AG04450 (cell line): Measurements from ENCODE around the gene CCDC85B. TPM values are rescaled to one million over a fixed set of nuclear protein-coding genes. Genes with fewer than 3 reads are reported as not detected.

Experiments used
- CTCF ChIA-PET: fragments of 300-600, 350-600 bp; formaldehyde crosslinking; extraction: SDS; loops from one replicate; lab custom pipeline; 2022; ENCODE audit warnings: antibody characterized with exemption, inconsistent platforms; lab: Charles Lee
- POLR2A ChIA-PET: fragments of 350-600 bp; formaldehyde crosslinking; extraction: SDS; loops from one replicate; lab custom pipeline; 2021; ENCODE audit warnings: antibody characterized with exemption, inconsistent platforms; lab: Yijun Ruan, JAX
- DNase-seq: peaks from one replicate; pipeline ENCODE4 v3.0.0-alpha.2; 2011; ENCODE audit warnings: low read depth, low spot score
- H3K27ac ChIP-seq: one replicate; pipeline ENCODE4 v1.5.1; 2012; ENCODE audit warnings: low read depth, low read length, control low read depth
- H3K27me3 ChIP-seq: one replicate; pipeline ENCODE4 v1.6.0; 2012; ENCODE audit warnings: low read length; ENCODE audit not compliant: control insufficient read depth, insufficient read depth
- H3K4me3 ChIP-seq: 2 replicates; pipeline ENCODE4 v1.5.1; 2011; ENCODE audit warnings: mild to moderate bottlenecking, low read depth, low read length, control low read depth
- H3K9me3 ChIP-seq: 2 replicates; pipeline ENCODE4 v1.5.1; 2012; ENCODE audit warnings: low read length; ENCODE audit not compliant: control insufficient read depth, insufficient read depth
- CTCF ChIP-seq: IDR thresholded peaks from 2 replicates; pipeline ENCODE4 v1.5.1; 2011; ENCODE audit warnings: low read depth, low read length, control low read depth, inconsistent platforms
- polyA plus RNA-seq: library from polyadenylated mRNA; depleted of rRNA; stranded (reverse); fragments of >200 nt; gene quantifications from 2 replicates; pipeline ENCODE4 v1.2.3, GENCODE V29; 2011

CCDC85B gene
- polyA plus RNA-seq, 1 experiment, result 13.1 TPM

- H3K9me3 ChIP-seq, result no peaks in the 10 kb centered on the region
- POLR2A ChIA-PET, result interaction anchor here (1.1 to 7.3 kb wide), 3 partner anchors 8 to 24 kb away, joined by 3 to 153 read pairs (median 124); partner anchors contain the start of gene FOSL1
Measured at GRCh38 chr11:65892661-65893317, 2.3 kb downstream of the CCDC85B start.

GRCh38 chr11:65894034-65894591, 3.6 kb downstream of the CCDC85B start:
- H3K4me3 ChIP-seq, result peak overlapping the region; percentile 22; the same call in 1 of the 2 replicates
- DNase-seq, result no peak
- TF ChIP-seq CTCF, result no peak
- CTCF ChIA-PET, result interaction anchor here (0.9 kb wide), 1 partner anchor 35 kb away, joined by 3 read pairs; no protein-coding TSS in a partner anchor
- POLR2A ChIA-PET, result interaction anchor here (0.8 to 7.3 kb wide), 2 partner anchors 13 to 22 kb away, joined by 4 to 124 read pairs; no protein-coding TSS in a partner anchor
- H3K9me3 ChIP-seq, result no peaks in the 10 kb centered on the region
- no peaks in the 10 kb centered on the region for H3K27me3 ChIP-seq
- peak overlapping the region; percentile 68 for H3K27ac ChIP-seq

More at GRCh38 chr11:65892661-65893317, 2.3 kb downstream of the CCDC85B start:
- Histone ChIP-seq H3K4me3 (peak overlapping the region; percentile 72), H3K27me3 (no peaks in the 10 kb centered on the region), H3K27ac (peak overlapping the region; percentile 84)
- CTCF ChIA-PET, result interaction anchor here (1.0 kb wide), 1 partner anchor 33 kb away, joined by 5 read pairs; the partner anchor contains the start of gene MUS81
- DNase-seq, result no peak
- TF ChIP-seq CTCF, result no peak

GRCh38 chr11:65895482-65895981, 5.1 kb downstream of the CCDC85B start:
- ChIA-PET POLR2A (interaction anchor here (1.6 kb wide), 1 partner anchor 20 kb away, joined by 6 read pairs; no protein-coding TSS in a partner anchor), CTCF (interaction anchor here (0.7 to 5.1 kb wide), 2 partner anchors 10 to 127 kb away, joined by 7 to 33 read pairs; no protein-coding TSS in a partner anchor)
- no peak for TF ChIP-seq CTCF
- Histone ChIP-seq H3K27ac (peak overlapping the region; percentile 68), H3K4me3 (no peak overlapping the region), H3K27me3 (no peaks in the 10 kb centered on the region), H3K9me3 (no peaks in the 10 kb centered on the region; the same call in 1 of the 2 replicates)
- no peak for DNase-seq

- no peak for TF ChIP-seq CTCF
- peak overlapping the region; percentile 96 for H3K4me3 ChIP-seq
- H3K9me3 ChIP-seq, result no peaks in the 10 kb centered on the region; the same call in 1 of the 2 replicates
- no peaks in the 10 kb centered on the region for H3K27me3 ChIP-seq
- peak overlapping the region; percentile 68 for H3K27ac ChIP-seq
- DNase-seq, result no peak
- ChIA-PET CTCF (interaction anchor here (0.5 to 5.1 kb wide), 3 partner anchors 7 to 160 kb away, joined by 4 to 34 read pairs (median 33); partner anchors contain the start of genes CCDC85B and FIBP), POLR2A (interaction anchor here (1.0 to 1.6 kb wide), 3 partner anchors 20 to 37 kb away, joined by 4 to 6 read pairs (median 4); partner anchors contain the start of gene C11orf68)
Measured at GRCh38 chr11:65896034-65896999, 5.8 kb downstream of the CCDC85B start.
